DLD1 (cell line): ENCODE data around the gene MYH7B.

ENCODE experiments used
- in situ Hi-C: cut with HindIII; loops from 2 replicates; pipeline ENCODE4 v1.10.0; 2017; ENCODE audit warnings: low sequenced_read_pairs

Gene MYH7B

GRCh38 chr20:35003211-35004031 lies 47.8 kb downstream of the MYH7B start:
- in situ Hi-C loops: no loop called here

GRCh38 chr20:35004051-35004725 lies 48.5 kb downstream of the MYH7B start:
- in situ Hi-C loops: no loop called here

DNA sequence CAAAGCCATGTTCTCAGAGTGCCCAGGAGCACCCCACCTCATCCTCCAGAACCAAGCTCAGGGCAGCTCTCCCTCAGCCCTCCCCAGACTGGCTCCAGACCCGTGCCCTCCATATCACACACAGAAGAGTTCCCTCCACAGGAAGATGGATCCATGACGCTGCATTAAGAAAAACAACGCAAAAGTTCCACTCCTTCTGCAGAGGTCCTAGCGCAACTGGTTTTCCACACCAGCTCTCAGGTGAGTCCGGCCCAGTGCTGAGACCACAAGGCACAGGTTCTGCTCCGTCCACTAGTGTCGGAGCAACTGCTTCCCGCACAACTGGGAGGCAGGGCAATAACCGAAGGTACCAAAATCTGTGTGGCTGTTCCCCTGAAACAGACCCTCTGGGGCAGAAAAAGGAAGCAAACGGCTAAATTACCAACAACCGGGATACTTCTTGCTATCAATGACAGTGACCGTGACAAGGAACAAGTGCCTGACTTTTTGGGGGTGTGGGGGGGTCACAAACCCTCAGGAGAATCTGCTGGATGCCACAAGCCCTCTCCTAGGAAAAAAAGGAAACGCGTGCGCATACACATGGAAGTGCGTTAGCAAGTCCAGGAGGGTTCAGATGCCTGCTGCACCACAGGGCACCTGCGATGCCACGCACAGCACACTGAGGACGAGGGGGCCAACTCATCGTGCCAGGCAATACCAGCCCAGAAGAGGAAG lies 49.2 kb downstream of the MYH7B start:
- in situ Hi-C loops: no loop called here
